NCI-H1694 treated with DMSO at 0.1 percent for 48 hours (cell line): ENCODE results near the gene MYF6.
"Not testable (repeated sequence)": the region's sequence is repeated elsewhere in the genome, so short reads cannot be mapped to it uniquely, and the experiment has no call there.

Source experiments
- DNase-seq: peaks from one replicate; lab custom pipeline; 2025; lab: John Stamatoyannopoulos, UW

MYF6 gene

GRCh38 chr12:80707126-80707829 is at the start of gene MYF6:
Gene MYF6, plus strand, starts transcription at chr12:80707634. Its CDS starts 86 bp downstream, at chr12:80707720.
- no peak for DNase-seq

GRCh38 chr12:80659512-80660063 is 47.8 kb upstream of the MYF6 start:
- no peak for DNase-seq

DNA sequence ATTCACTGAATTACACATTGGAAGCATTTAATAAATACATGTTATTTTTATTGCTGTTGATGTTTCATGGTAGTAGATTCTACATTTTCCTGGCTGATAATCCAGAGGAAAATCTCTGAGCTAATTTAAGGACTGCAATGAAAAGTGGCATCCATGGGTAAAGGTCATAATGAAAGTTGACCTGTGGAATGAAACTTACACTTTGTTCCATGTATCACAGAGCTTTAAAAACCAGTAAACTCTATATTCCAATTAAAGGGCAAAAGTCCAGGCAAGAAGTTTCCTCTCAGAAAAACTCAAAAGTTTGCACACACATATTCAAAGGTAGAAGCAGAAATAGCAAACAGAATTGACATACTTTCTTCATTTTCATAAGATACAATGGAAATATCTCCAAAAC is 44.8 kb upstream of the MYF6 start:
- no peak for DNase-seq

GRCh38 chr12:80670214-80670613 is 37.2 kb upstream of the MYF6 start:
- DNase-seq, result no peak

- not testable (repeated sequence) for DNase-seq
Measured at GRCh38 chr12:80676042-80676636, 31.3 kb upstream of the MYF6 start.

DNA sequence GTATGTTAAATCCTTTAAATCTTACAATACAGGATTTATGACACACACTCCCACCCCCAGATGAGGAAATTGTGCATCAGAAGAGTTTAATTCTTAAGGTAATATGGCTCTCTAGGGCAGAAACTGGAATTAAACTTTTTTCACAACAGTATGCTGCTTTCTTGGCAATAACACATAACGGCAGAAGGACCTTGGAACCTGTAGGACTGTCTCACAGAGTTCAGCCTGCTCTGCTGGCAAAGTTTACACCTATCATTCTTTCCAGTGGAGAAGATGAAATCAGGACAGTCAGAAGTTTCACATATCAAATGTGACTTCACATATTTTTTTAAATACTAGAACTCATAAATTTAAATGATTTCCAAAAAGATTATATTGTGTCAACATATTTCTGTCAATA is 30.6 kb upstream of the MYF6 start:
- DNase-seq, result no peak

GRCh38 chr12:80677994-80678393 is 29.4 kb upstream of the MYF6 start:
- no peak for DNase-seq

GRCh38 chr12:80679346-80680131 is 27.9 kb upstream of the MYF6 start:
- no peak for DNase-seq

DNA sequence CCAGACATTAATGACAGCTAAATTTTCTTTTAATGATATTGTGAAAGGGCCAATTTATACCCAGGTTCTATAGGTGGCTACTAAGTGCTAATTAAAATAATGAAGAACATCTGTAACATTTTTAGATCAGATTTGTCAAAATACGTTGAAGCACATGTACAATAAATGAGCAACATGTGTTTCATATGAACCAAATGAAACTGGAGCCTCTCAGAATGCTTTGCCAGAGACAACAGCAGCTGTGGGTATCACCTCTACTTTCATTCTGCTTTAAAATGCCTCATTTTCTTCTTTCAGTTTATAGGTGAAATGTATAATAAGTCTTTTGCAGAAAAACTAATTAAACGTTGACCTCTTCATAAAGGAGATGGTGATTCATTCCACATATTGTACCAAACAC is 26.1 kb upstream of the MYF6 start:
- peak; percentile 12 for DNase-seq

GRCh38 chr12:80681786-80682185 is 25.6 kb upstream of the MYF6 start:
- DNase-seq, result no peak

GRCh38 chr12:80684077-80684495 is 23.3 kb upstream of the MYF6 start:
- no peak for DNase-seq

DNA sequence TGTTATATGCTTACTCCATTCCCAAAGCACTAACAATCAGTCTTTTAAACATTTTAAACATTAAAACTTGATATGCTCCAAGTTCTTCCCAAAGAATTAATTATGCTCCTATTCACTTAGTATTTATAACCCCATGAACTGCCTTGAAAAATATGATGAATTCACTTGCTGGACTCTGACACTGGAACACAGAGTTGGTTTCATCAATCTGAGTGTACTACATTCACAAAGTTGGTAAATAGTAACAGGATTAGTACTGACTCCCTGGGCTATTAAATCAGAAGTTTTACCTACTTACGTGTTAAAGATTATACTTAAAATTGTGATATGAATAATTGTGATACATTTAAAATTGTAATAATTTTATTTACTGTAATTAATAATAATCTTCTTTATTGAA is 17.3 kb upstream of the MYF6 start:
- DNase-seq, result no peak

DNA sequence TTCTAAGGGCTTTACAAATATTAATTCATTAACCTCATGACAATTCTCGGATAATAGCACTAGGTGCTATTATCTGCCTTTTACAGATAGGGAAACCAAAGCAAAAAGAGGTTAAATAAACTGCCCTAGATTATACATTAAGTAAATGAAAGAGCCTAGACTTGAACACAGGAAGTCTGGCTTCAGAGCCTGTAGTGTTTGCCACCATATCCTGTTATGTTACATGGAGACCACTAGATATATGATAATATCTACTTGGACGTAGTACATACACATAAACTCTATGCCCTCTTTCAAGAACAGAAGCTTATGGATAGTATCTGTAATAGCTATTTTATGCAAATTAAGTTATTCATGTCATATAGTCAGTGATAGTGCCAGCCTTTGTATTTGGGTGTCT is 16.9 kb upstream of the MYF6 start:
- DNase-seq, result no peak

DNA sequence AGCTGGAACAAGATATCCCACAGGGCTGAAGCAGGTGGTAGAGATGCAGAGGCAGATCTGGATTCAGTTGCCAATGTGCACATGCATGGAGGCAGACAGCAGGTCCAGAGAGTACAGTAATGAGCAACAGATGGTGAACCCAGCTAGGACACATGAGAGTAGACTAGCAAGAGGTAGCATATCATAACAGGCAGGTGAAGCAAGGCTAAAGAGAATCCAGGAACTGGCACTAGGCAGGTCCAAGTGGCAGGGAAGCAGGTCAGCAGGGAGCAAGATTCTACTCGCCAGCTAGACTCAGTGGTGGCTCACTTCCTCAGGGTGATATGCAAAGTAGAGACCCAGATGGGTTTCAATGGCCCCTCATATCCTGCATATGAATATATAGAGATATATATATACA is 15.3 kb upstream of the MYF6 start:
- DNase-seq, result peak; percentile 71

DNA sequence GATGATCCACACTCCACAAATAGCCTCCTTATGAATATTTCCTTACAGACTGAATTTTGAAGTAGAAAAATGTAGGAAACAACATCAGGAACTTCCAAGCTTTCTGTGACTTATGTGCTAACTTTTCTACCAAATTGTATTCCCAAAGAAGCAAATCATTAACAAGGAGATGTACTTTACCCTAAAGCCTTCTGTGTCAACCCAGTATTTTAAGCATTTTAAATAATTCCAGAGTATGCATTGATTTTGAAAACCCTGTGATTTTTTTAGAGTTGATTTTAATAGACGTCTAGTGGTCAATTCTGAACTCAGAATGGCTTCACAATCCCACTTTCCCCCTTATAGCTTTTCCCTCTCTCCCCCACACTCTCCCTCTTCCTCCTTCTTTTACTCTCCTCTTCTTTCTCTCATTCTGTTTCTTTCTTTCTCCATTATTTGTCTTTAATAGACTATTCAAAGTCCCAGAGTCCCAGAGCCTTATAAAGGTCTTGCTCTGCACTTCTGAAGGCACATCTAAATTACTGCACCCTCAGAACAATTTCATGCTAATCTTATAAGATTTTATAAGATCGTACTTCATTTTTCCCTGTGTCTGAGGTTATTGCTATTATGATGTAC is 10.1 kb upstream of the MYF6 start:
- no peak for DNase-seq

GRCh38 chr12:80698256-80698655 is 9.2 kb upstream of the MYF6 start:
- no peak for DNase-seq

GRCh38 chr12:80698847-80699542 is 8.4 kb upstream of the MYF6 start:
- DNase-seq, result no peak

DNA sequence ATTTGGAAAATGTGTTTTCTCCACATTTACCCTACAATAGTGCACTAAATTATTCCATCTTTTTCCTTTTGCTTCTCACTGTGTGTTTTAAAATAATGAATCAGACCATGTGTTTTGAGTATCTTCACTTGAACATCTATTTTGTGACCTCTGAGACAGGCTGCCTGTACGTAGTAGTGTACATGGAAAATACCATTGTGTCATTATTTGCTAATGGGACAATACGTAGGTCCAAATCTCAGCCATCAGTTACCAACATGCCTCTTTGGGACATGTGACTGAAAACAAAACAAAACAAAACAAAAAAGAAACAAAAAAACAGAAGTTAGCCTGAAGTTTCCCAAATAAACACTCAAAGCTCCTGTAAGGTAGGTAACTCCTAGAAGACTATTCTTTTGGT is 7.1 kb upstream of the MYF6 start:
- DNase-seq, result no peak

- DNase-seq, result no peak
Measured at GRCh38 chr12:80701388-80701787, 6.0 kb upstream of the MYF6 start.

- no peak for DNase-seq
Measured at GRCh38 chr12:80702889-80703805, 4.3 kb upstream of the MYF6 start.

DNA sequence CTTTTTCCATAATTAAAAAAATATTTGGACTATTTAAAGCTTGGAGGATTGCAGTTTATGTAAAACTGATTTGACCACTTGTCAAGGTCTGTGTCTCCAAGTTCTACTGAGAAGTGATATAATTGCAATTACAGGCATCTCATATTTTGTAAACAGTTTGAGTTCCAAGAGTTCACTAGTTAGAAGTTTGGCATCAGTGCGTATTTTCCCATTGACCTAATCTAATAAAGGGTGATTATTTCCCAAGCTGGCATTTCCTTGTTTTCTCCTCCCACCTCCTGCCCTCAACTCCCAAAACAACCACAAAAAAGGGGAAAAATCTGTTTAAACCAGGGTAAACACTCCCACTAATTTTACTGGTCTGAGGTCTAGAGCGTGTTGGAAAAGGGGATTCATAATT is 3.0 kb upstream of the MYF6 start:
- no peak for DNase-seq
